ENCODE results near the gene COL5A1.

DNA sequence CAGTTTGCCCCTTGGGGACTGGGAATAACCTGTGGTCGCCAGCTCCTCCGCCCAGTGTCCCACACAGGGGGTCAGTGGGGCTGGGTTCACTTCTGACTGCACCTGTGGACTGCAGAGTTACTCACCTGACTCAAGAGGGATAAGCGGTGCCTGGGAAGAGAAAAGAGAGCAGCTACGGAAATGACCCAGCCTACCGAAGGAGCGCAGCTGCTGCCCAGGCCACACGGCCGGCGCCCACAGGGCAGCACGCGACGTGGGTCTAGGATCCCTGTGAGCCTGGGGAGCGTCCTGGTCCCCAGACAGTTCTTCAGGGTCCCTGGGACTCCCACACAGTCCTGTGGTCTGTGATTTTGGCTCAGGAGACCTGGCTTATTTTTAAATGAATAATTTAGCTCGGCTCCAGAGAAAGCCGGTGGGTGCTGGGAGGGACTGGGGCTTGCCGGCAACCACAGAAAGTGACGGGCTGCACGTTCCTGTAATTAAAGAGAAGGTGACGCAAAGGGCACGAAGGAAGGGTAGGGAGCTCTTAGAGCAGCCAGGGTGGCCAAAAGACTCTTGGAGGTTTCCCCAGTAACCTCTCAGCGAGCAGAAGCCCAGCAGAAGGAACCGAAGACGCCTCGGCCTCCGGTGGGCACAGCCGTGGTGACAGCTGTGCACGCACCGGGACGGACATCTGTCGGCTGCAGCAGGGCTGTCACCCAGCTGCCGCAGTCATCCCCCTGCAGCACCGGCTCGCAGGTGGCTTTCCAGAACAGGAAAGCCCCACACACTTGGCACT, 141.5 kb downstream of the COL5A1 start:
- TF ChIP-seq, protein P1, sequence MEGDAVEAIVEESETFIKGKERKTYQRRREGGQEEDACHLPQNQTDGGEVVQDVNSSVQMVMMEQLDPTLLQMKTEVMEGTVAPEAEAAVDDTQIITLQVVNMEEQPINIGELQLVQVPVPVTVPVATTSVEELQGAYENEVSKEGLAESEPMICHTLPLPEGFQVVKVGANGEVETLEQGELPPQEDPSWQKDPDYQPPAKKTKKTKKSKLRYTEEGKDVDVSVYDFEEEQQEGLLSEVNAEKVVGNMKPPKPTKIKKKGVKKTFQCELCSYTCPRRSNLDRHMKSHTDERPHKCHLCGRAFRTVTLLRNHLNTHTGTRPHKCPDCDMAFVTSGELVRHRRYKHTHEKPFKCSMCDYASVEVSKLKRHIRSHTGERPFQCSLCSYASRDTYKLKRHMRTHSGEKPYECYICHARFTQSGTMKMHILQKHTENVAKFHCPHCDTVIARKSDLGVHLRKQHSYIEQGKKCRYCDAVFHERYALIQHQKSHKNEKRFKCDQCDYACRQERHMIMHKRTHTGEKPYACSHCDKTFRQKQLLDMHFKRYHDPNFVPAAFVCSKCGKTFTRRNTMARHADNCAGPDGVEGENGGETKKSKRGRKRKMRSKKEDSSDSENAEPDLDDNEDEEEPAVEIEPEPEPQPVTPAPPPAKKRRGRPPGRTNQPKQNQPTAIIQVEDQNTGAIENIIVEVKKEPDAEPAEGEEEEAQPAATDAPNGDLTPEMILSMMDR (IDR thresholded peaks at IDR 0.05 in 4 of 5, conservative IDR thresholded peaks at IDR 0.05 in 1 of 5) = no peak
- TF ChIP-seq POLR2A (IDR thresholded peaks at IDR 0.05) = no peak
